Fibroblast of mammary gland (primary cell): ENCODE measurements around the gene FGF1.

Experiments used
- DNase-seq: peaks from one replicate; pipeline ENCODE4 v3.0.0-alpha.2; 2010; ENCODE audit warnings: low read depth
- H3K4me3 ChIP-seq: 2 replicates; pipeline ENCODE4 v1.5.1; 2011; ENCODE audit warnings: low read depth, mild to moderate bottlenecking, low read length, moderate library complexity; ENCODE audit not compliant: control insufficient read depth
- CTCF ChIP-seq: conservative IDR thresholded peaks from 2 replicates; pipeline ENCODE4 v1.5.1; 2011; ENCODE audit warnings: low read depth, low read length, inconsistent platforms; ENCODE audit not compliant: control insufficient read depth, insufficient read depth

Gene FGF1

GRCh38 chr5:142602720-142603245 is 83.1 kb downstream of the FGF1 start:
- H3K4me3 ChIP-seq: no peak overlapping the region
- no peak for TF ChIP-seq CTCF
- DNase-seq: no peak

- no peak overlapping the region for H3K4me3 ChIP-seq
- peak; percentile 2 for TF ChIP-seq CTCF
- no peak for DNase-seq
Observed at GRCh38 chr5:142601432-142601831, 84.5 kb downstream of the FGF1 start.

GRCh38 chr5:142600611-142601358 is 85.1 kb downstream of the FGF1 start:
- no peak for TF ChIP-seq CTCF
- H3K4me3 ChIP-seq: peak overlapping the region; percentile 6
- DNase-seq: peak; percentile 49

- TF ChIP-seq CTCF: no peak
- DNase-seq: no peak
- no peak overlapping the region for H3K4me3 ChIP-seq
Observed at GRCh38 chr5:142600092-142600491, 85.8 kb downstream of the FGF1 start.

GRCh38 chr5:142598338-142598700 is 87.6 kb downstream of the FGF1 start:
- H3K4me3 ChIP-seq: no peak overlapping the region
- DNase-seq: no peak
- no peak for TF ChIP-seq CTCF

GRCh38 chr5:142597546-142598337 is 88.1 kb downstream of the FGF1 start:
- H3K4me3 ChIP-seq: no peak overlapping the region
- DNase-seq: peak; percentile 92
- TF ChIP-seq CTCF: peak; percentile 15
